ENCODE data around the gene DHX15. TPM values are rescaled to one million over a fixed set of nuclear protein-coding genes. Genes with fewer than 3 reads are reported as not detected.

The DHX15 gene
- total RNA-seq, 1 donor from 2014 or later = 130 TPM

DNA sequence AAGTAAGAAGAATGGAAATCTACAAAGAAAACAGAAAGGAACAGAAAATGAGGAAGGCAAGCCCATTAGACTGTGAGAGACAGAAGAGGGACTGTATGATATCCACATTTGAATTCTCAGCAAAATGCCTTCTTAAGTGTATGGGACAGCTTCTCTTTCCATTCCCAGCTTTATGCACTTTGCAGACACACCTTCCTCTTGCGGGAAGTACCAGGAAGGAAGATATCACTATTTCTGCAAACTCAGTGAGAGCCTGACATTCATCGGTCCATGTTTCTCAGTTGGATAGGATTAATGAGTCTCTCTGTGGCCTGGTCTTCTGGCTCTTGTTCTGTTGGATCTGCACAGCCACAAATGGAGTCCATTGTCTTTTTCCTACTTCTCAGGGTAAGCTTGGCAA is 31.6 kb upstream of the DHX15 start:
- H3K27me3 Mint-ChIP-seq (ENCODE audit: low read depth, unreplicated experiment) = no peaks in the 10 kb centered on the region
- H3K4me1 Mint-ChIP-seq (ENCODE audit: low read depth, unreplicated experiment) = no peaks in the 10 kb centered on the region
- Histone ChIP-seq H3K4me3 (ENCODE audit: insufficient read depth, low read depth, low read length) (no peak overlapping the region), H3K9ac (ENCODE audit: low read length) (no peak overlapping the region), H2AFZ (ENCODE audit: low read depth, low read length) (no peak overlapping the region), H4K20me1 (ENCODE audit: insufficient read depth, low read length) (no peaks in the 10 kb centered on the region), H3K4me1 (ENCODE audit: insufficient read depth, low read length) (no peaks in the 10 kb centered on the region), H3K4me2 (ENCODE audit: low read length) (no peak overlapping the region), H3K27ac (ENCODE audit: low read depth, low read length) (no peak overlapping the region), H3K9me3 (ENCODE audit: insufficient read depth, low read depth, low read length) (no peaks in the 10 kb centered on the region), H3K36me3 (ENCODE audit: insufficient read depth, low read length) (no peaks in the 10 kb centered on the region), H3K79me2 (ENCODE audit: insufficient read depth, low read length) (no peaks in the 10 kb centered on the region), H3K27me3 (ENCODE audit: insufficient read depth, low read length) (no peaks in the 10 kb centered on the region)
- H3K36me3 Mint-ChIP-seq (ENCODE audit: low read depth, unreplicated experiment) = no peaks in the 10 kb centered on the region
- DNase-seq (ENCODE audit: low read depth) = no peak
- TF ChIP-seq, protein P1, sequence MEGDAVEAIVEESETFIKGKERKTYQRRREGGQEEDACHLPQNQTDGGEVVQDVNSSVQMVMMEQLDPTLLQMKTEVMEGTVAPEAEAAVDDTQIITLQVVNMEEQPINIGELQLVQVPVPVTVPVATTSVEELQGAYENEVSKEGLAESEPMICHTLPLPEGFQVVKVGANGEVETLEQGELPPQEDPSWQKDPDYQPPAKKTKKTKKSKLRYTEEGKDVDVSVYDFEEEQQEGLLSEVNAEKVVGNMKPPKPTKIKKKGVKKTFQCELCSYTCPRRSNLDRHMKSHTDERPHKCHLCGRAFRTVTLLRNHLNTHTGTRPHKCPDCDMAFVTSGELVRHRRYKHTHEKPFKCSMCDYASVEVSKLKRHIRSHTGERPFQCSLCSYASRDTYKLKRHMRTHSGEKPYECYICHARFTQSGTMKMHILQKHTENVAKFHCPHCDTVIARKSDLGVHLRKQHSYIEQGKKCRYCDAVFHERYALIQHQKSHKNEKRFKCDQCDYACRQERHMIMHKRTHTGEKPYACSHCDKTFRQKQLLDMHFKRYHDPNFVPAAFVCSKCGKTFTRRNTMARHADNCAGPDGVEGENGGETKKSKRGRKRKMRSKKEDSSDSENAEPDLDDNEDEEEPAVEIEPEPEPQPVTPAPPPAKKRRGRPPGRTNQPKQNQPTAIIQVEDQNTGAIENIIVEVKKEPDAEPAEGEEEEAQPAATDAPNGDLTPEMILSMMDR (IDR thresholded peaks at IDR 0.05; ENCODE audit: insufficient read depth, low read depth, low read length) = no peak
- no peak for TF ChIP-seq EZH2 (IDR thresholded peaks at IDR 0.05; ENCODE audit: insufficient read depth, low read length)
- H3K9me3 Mint-ChIP-seq (ENCODE audit: unreplicated experiment) = peaks cover 5% of the 10 kb centered on the region
- no peak overlapping the region for H3K27ac Mint-ChIP-seq (ENCODE audit: unreplicated experiment)
- no peak for FAIRE-seq
- H3K4me3 Mint-ChIP-seq (ENCODE audit: unreplicated experiment) = no peak overlapping the region

GRCh38 chr4:24614881-24615280 is 30.5 kb upstream of the DHX15 start:
- no peak overlapping the region for H2AFZ ChIP-seq (ENCODE audit: low read depth, low read length)

GRCh38 chr4:24613502-24613901 is 29.1 kb upstream of the DHX15 start:
- no peak overlapping the region for H3K27ac ChIP-seq (ENCODE audit: low read depth, low read length)
- Mint-ChIP-seq H3K27me3 (ENCODE audit: low read depth, unreplicated experiment) (no peaks in the 10 kb centered on the region), H3K4me3 (ENCODE audit: unreplicated experiment) (no peak overlapping the region), H3K36me3 (ENCODE audit: low read depth, unreplicated experiment) (no peaks in the 10 kb centered on the region), H3K9me3 (ENCODE audit: unreplicated experiment) (peaks cover 1% of the 10 kb centered on the region), H3K4me1 (ENCODE audit: low read depth, unreplicated experiment) (no peaks in the 10 kb centered on the region), H3K27ac (ENCODE audit: unreplicated experiment) (no peak overlapping the region)
- DNase-seq (ENCODE audit: low read depth) (no peak), FAIRE-seq (no peak)
- no peaks in the 10 kb centered on the region for H3K36me3 ChIP-seq (ENCODE audit: insufficient read depth, low read length)
- no peaks in the 10 kb centered on the region for H4K20me1 ChIP-seq (ENCODE audit: insufficient read depth, low read length)
- no peak overlapping the region for H2AFZ ChIP-seq (ENCODE audit: low read depth, low read length)
- no peak overlapping the region for H3K4me2 ChIP-seq (ENCODE audit: low read length)
- H3K79me2 ChIP-seq (ENCODE audit: insufficient read depth, low read length) = no peaks in the 10 kb centered on the region
- no peaks in the 10 kb centered on the region for H3K27me3 ChIP-seq (ENCODE audit: insufficient read depth, low read length)
- no peak overlapping the region for H3K9ac ChIP-seq (ENCODE audit: low read length)
- TF ChIP-seq, protein P1 (IDR thresholded peaks at IDR 0.05; ENCODE audit: insufficient read depth, low read depth, low read length) = no peak
- TF ChIP-seq EZH2 (IDR thresholded peaks at IDR 0.05; ENCODE audit: insufficient read depth, low read length) = no peak
- H3K4me3 ChIP-seq (ENCODE audit: insufficient read depth, low read depth, low read length) = no peak overlapping the region
- H3K4me1 ChIP-seq (ENCODE audit: insufficient read depth, low read length) = no peaks in the 10 kb centered on the region
- no peaks in the 10 kb centered on the region for H3K9me3 ChIP-seq (ENCODE audit: insufficient read depth, low read depth, low read length)

More at GRCh38 chr4:24614881-24615280, 30.5 kb upstream of the DHX15 start:
- no peaks in the 10 kb centered on the region for H3K36me3 Mint-ChIP-seq (ENCODE audit: low read depth, unreplicated experiment)
- Histone ChIP-seq H4K20me1 (ENCODE audit: insufficient read depth, low read length) (no peaks in the 10 kb centered on the region), H3K79me2 (ENCODE audit: insufficient read depth, low read length) (no peaks in the 10 kb centered on the region), H3K36me3 (ENCODE audit: insufficient read depth, low read length) (no peaks in the 10 kb centered on the region), H3K27ac (ENCODE audit: low read depth, low read length) (no peak overlapping the region), H3K9me3 (ENCODE audit: insufficient read depth, low read depth, low read length) (no peaks in the 10 kb centered on the region), H3K4me1 (ENCODE audit: insufficient read depth, low read length) (no peaks in the 10 kb centered on the region), H3K9ac (ENCODE audit: low read length) (no peak overlapping the region), H3K27me3 (ENCODE audit: insufficient read depth, low read length) (no peaks in the 10 kb centered on the region), H3K4me2 (ENCODE audit: low read length) (no peak overlapping the region), H3K4me3 (ENCODE audit: insufficient read depth, low read depth, low read length) (no peak overlapping the region)
- DNase-seq (ENCODE audit: low read depth) (no peak), FAIRE-seq (no peak)
- H3K4me1 Mint-ChIP-seq (ENCODE audit: low read depth, unreplicated experiment) = no peaks in the 10 kb centered on the region
- no peak overlapping the region for H3K4me3 Mint-ChIP-seq (ENCODE audit: unreplicated experiment)
- H3K27ac Mint-ChIP-seq (ENCODE audit: unreplicated experiment) = no peak overlapping the region
- TF ChIP-seq, protein P1 (IDR thresholded peaks at IDR 0.05; ENCODE audit: insufficient read depth, low read depth, low read length) = no peak
- TF ChIP-seq EZH2 (IDR thresholded peaks at IDR 0.05; ENCODE audit: insufficient read depth, low read length) = no peak
- no peaks in the 10 kb centered on the region for H3K27me3 Mint-ChIP-seq (ENCODE audit: low read depth, unreplicated experiment)
- peaks cover 3% of the 10 kb centered on the region for H3K9me3 Mint-ChIP-seq (ENCODE audit: unreplicated experiment)

Measured in astrocyte (in vitro differentiated cells and primary cell).